ENCODE measurements around the gene ZBTB21. TPM values are rescaled to one million over a fixed set of nuclear protein-coding genes. Genes with fewer than 3 reads are reported as not detected.

ZBTB21 gene
- total and polyA plus RNA-seq, 9 of the 15 experiments (the other 6 are each of a cell fraction or from before 2014, with no cell fraction given): 2.2 to 15.2 (median 8.7) TPM

DNA sequence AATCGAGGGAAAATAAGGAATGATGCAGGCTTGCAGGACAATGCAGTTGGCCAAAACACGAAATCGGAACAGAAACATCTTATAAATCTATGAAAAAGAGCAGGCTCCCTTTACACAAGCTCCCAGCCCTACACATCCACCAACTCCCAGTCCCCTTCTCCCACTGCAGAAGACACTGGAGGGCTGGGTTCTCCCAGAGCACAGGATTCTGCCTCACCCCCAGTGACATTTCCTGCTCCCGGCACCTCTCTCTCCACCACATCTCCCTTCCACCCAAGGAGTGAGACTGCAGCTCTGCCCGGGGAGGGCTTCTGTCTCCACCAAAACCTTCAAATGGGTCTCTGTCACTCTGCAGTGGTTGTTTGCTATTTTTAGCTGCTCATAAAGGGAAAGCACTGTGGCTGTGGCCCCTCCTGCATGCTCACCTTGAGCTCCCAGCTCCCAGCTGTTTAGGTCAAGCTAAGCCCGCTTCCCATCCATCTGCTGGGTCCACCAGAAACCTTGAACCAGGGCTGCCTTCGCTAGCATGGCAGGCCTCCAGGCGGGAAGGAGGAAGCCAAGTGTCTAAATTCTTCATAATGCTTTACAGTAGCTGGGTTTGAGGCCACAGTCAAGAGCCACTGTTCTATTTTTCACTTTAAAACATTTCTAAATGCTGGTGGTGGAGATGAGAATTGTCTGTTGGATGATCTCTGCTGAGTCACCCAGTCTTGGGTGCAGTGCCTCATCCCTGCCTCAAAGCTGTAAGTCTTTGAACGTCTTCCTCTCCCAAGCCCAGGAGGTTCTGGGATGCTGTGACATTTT lies 53.0 kb downstream of the ZBTB21 start (continued):
- TF ChIP-seq CBX8 (IDR thresholded peaks at IDR 0.05; ENCODE audit: borderline replicate concordance, extremely low read depth, low read depth, low read length, poor library complexity, severe bottlenecking) (no peak), MECOM (CRISPR knock-in tag; IDR thresholded peaks at IDR 0.05) (no peak), CBX1 (IDR thresholded peaks at IDR 0.05; ENCODE audit: low read depth) (no peak), MED1 (CRISPR knock-in tag; IDR thresholded peaks at IDR 0.05; ENCODE audit: borderline replicate concordance) (no peak), ZNF274 (IDR thresholded peaks at IDR 0.05; ENCODE audit: borderline replicate concordance, low read depth, low read length) (no peak), NFYB (IDR thresholded peaks at IDR 0.05; ENCODE audit: extremely low read depth, insufficient read length) (no peak), NR2C1 (IDR thresholded peaks at IDR 0.05) (no peak; the same call in 1 of the 2 replicates), NR2C1 (tag; IDR thresholded peaks at IDR 0.05) (no peak), POLR3A (IDR thresholded peaks at IDR 0.05; ENCODE audit: borderline replicate concordance, extremely low read depth, insufficient read depth, insufficient read length) (no peak), NFE2 (IDR thresholded peaks at IDR 0.05; ENCODE audit: low read depth) (peak; percentile 99)
- TF ChIP-seq, protein P1, sequence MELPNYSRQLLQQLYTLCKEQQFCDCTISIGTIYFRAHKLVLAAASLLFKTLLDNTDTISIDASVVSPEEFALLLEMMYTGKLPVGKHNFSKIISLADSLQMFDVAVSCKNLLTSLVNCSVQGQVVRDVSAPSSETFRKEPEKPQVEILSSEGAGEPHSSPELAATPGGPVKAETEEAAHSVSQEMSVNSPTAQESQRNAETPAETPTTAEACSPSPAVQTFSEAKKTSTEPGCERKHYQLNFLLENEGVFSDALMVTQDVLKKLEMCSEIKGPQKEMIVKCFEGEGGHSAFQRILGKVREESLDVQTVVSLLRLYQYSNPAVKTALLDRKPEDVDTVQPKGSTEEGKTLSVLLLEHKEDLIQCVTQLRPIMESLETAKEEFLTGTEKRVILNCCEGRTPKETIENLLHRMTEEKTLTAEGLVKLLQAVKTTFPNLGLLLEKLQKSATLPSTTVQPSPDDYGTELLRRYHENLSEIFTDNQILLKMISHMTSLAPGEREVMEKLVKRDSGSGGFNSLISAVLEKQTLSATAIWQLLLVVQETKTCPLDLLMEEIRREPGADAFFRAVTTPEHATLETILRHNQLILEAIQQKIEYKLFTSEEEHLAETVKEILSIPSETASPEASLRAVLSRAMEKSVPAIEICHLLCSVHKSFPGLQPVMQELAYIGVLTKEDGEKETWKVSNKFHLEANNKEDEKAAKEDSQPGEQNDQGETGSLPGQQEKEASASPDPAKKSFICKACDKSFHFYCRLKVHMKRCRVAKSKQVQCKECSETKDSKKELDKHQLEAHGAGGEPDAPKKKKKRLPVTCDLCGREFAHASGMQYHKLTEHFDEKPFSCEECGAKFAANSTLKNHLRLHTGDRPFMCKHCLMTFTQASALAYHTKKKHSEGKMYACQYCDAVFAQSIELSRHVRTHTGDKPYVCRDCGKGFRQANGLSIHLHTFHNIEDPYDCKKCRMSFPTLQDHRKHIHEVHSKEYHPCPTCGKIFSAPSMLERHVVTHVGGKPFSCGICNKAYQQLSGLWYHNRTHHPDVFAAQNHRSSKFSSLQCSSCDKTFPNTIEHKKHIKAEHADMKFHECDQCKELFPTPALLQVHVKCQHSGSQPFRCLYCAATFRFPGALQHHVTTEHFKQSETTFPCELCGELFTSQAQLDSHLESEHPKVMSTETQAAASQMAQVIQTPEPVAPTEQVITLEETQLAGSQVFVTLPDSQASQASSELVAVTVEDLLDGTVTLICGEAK (IDR thresholded peaks at IDR 0.05): no peak
- TF ChIP-seq, protein P1 (CRISPR knock-in tag; IDR thresholded peaks at IDR 0.05): no peak
- TF ChIP-seq, protein P2, sequence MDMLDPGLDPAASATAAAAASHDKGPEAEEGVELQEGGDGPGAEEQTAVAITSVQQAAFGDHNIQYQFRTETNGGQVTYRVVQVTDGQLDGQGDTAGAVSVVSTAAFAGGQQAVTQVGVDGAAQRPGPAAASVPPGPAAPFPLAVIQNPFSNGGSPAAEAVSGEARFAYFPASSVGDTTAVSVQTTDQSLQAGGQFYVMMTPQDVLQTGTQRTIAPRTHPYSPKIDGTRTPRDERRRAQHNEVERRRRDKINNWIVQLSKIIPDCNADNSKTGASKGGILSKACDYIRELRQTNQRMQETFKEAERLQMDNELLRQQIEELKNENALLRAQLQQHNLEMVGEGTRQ (CRISPR knock-in tag; IDR thresholded peaks at IDR 0.05): no peak
- TF ChIP-seq, protein P3, sequence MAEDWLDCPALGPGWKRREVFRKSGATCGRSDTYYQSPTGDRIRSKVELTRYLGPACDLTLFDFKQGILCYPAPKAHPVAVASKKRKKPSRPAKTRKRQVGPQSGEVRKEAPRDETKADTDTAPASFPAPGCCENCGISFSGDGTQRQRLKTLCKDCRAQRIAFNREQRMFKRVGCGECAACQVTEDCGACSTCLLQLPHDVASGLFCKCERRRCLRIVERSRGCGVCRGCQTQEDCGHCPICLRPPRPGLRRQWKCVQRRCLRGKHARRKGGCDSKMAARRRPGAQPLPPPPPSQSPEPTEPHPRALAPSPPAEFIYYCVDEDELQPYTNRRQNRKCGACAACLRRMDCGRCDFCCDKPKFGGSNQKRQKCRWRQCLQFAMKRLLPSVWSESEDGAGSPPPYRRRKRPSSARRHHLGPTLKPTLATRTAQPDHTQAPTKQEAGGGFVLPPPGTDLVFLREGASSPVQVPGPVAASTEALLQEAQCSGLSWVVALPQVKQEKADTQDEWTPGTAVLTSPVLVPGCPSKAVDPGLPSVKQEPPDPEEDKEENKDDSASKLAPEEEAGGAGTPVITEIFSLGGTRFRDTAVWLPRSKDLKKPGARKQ (CRISPR knock-in tag; IDR thresholded peaks at IDR 0.05): no peak
- TF ChIP-seq, protein P4, sequence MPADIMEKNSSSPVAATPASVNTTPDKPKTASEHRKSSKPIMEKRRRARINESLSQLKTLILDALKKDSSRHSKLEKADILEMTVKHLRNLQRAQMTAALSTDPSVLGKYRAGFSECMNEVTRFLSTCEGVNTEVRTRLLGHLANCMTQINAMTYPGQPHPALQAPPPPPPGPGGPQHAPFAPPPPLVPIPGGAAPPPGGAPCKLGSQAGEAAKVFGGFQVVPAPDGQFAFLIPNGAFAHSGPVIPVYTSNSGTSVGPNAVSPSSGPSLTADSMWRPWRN (IDR thresholded peaks at IDR 0.05; ENCODE audit: low read depth): 0 out of 2 replicates have a peak, but pooled peaks have one; percentile 4

Measured in K562 (cell line).